GM12878 (cell line): ENCODE data around the gene ULBP3. TPM values are rescaled to one million over a fixed set of nuclear protein-coding genes. Genes with fewer than 3 reads are reported as not detected.

Experiments used
- ATAC-seq: fragments of 200-7000 bp; cut with Tn5 transposase; 3 replicates; pipeline ENCODE4 v1.9.1; 2020; ENCODE audit warnings: mild to moderate bottlenecking, moderate library complexity
- BruUV-seq: library from RNA; stranded (reverse); fragments of 400-500 nt; replicated peaks from 2 replicates; lab custom pipeline; 2021; lab: Mats Ljungman, UMichigan
- CTCF ChIA-PET: fragments of 300-600 bp; sonication (Branson Sonifier 250); formaldehyde crosslinking; extraction: SDS; loops from one replicate; lab custom pipeline; 2021; ENCODE audit warnings: inconsistent platforms; lab: Yijun Ruan, JAX
- POLR2A ChIA-PET: fragments of 350-600 bp; formaldehyde crosslinking; extraction: SDS; loops from one replicate; lab custom pipeline; 2021; ENCODE audit warnings: inconsistent platforms; lab: Charles Lee
- RAD21 ChIA-PET: fragments of 300-600 bp; sonication (Branson Sonifier 250); formaldehyde crosslinking; loops from one replicate; lab custom pipeline; 2023; ENCODE audit warnings: antibody characterized with exemption; ENCODE audit not compliant: unreplicated experiment; lab: Charles Lee
- SMC1A ChIA-PET: fragments of 300-600 bp; sonication (Branson Sonifier 250); formaldehyde crosslinking; loops from one replicate; lab custom pipeline; 2023; ENCODE audit not compliant: unreplicated experiment, uncharacterized antibody; lab: Charles Lee
- DNase-seq: peaks from one replicate; pipeline ENCODE4 v3.0.0-alpha.2; 2011; ENCODE audit warnings: low read depth, low spot score
- FAIRE-seq: peaks from 3 replicates; lab custom pipeline; 2011; peaks lifted over from hg19 to GRCh38; lab: Jason Lieb, UNC
- H2AFZ ChIP-seq: 2 replicates; pipeline ENCODE4 v1.6.0; 2011; ENCODE audit warnings: low read depth, low read length, control low read depth; ENCODE audit not compliant: control insufficient read depth
- H3K27ac ChIP-seq: 2 replicates; pipeline ENCODE4 v1.5.1; 2011; ENCODE audit warnings: control low read depth; ENCODE audit not compliant: control insufficient read depth, insufficient read depth
- H3K27me3 ChIP-seq, 2 experiments: replicated peaks in 1 of 2; 2 replicates each; pipeline versions ENCODE4 v1.6.0 to v1.6.1; 2011; ENCODE audit warnings: low read length in 1 of 2; ENCODE audit not compliant: control insufficient read depth in 2 of 2, insufficient read depth in 2 of 2
- H3K36me3 ChIP-seq, 2 experiments: 2 replicates each; pipeline ENCODE4 v1.5.1; 2011; ENCODE audit warnings: low read length in 1 of 2; ENCODE audit not compliant: control insufficient read depth in 2 of 2, insufficient read depth in 2 of 2
- H3K4me1 ChIP-seq: 2 replicates; pipeline ENCODE4 v1.6.1; 2011; ENCODE audit warnings: mild to moderate bottlenecking, low read length, moderate library complexity, mixed read lengths; ENCODE audit not compliant: control insufficient read depth, insufficient read depth
- H3K4me2 ChIP-seq: 2 replicates; pipeline ENCODE4 v1.6.0; 2011; ENCODE audit warnings: control low read depth; ENCODE audit not compliant: control insufficient read depth, insufficient read depth
- H3K4me3 ChIP-seq: fragments of 200-600 bp; sonication (generic); 2 replicates; pipeline ENCODE4 v1.5.1; 2016
- H3K79me2 ChIP-seq: 2 replicates; pipeline ENCODE4 v1.6.0; 2011; ENCODE audit warnings: low read length; ENCODE audit not compliant: control insufficient read depth, insufficient read depth
- H3K9ac ChIP-seq: 2 replicates; pipeline ENCODE4 v1.8.0; 2011; ENCODE audit warnings: low read length, control low read depth, mixed read lengths; ENCODE audit not compliant: control insufficient read depth, insufficient read depth
- H3K9me3 ChIP-seq: replicated peaks from 3 replicates; pipeline ENCODE4 v1.5.1; 2011; ENCODE audit warnings: mild to moderate bottlenecking, low read length; ENCODE audit not compliant: control insufficient read depth, insufficient read depth
- H4K20me1 ChIP-seq: 2 replicates; pipeline ENCODE4 v1.6.0; 2011; ENCODE audit not compliant: control insufficient read depth, insufficient read depth
- BCL11A ChIP-seq: IDR thresholded peaks from 2 replicates; pipeline ENCODE4 v1.6.1; 2011; ENCODE audit warnings: low read depth, low read length
- NFIC ChIP-seq: IDR thresholded peaks from 2 replicates; pipeline ENCODE4 v1.6.1; 2012; ENCODE audit warnings: low read depth, mild to moderate bottlenecking, inconsistent platforms, low read length, moderate library complexity
- NFYB ChIP-seq: IDR thresholded peaks from 2 replicates; pipeline ENCODE4 v1.6.1; 2011; ENCODE audit warnings: low read depth, mild to moderate bottlenecking, low read length, improper control_type of control experiment, moderate library complexity; ENCODE audit not compliant: insufficient read depth
- NR2C2 ChIP-seq: IDR thresholded peaks from 2 replicates; pipeline ENCODE4 v1.6.1; 2011; ENCODE audit warnings: borderline replicate concordance, low read depth; ENCODE audit not compliant: control insufficient read depth, insufficient read length
- POLR2A ChIP-seq: IDR thresholded peaks from 2 replicates; pipeline ENCODE4 v1.6.1; 2011; ENCODE audit warnings: low read depth, mild to moderate bottlenecking, low read length
- POLR2AphosphoS2 ChIP-seq: IDR thresholded peaks from 2 replicates; pipeline ENCODE4 v1.6.1; 2011; ENCODE audit warnings: low read depth, mild to moderate bottlenecking, low read length, improper control_type of control experiment, moderate library complexity
- POLR2AphosphoS5 ChIP-seq: IDR thresholded peaks from 2 replicates; pipeline ENCODE4 v1.6.1; 2011; ENCODE audit warnings: mild to moderate bottlenecking, low read length, inconsistent platforms
- RBBP5 ChIP-seq: fragments of 200-600 bp; sonication (generic); conservative IDR thresholded peaks from 2 replicates; pipeline ENCODE4 v1.6.1; 2016
- SIX5 ChIP-seq: IDR thresholded peaks from 2 replicates; pipeline ENCODE4 v1.6.1; 2011; ENCODE audit warnings: mild to moderate bottlenecking, low read depth, low read length, moderate library complexity; ENCODE audit not compliant: severe bottlenecking
- TARDBP ChIP-seq: IDR thresholded peaks from 2 replicates; pipeline ENCODE4 v1.6.1; 2016; ENCODE audit warnings: borderline replicate concordance
- TBL1XR1 ChIP-seq: IDR thresholded peaks from 2 replicates; pipeline ENCODE4 v1.6.1; 2012; ENCODE audit warnings: low read depth, low read length, improper control_type of control experiment
- ZBED1 ChIP-seq: IDR thresholded peaks from 2 replicates; pipeline ENCODE4 v1.6.1; 2016; ENCODE audit warnings: borderline replicate concordance
- ZNF217 ChIP-seq: fragments of 450-650 bp; IDR thresholded peaks from 2 replicates; pipeline ENCODE4 v1.6.1; 2017; ENCODE audit warnings: antibody characterized with exemption, mild to moderate bottlenecking
- WGBS: methylation state at CpG from one replicate; pipeline ENCODE4 v1.1.6; 2016; ENCODE audit warnings: low lambda C conversion rate; ENCODE audit not compliant: insufficient replicate concordance, insufficient coverage; ENCODE audit errors: missing lambda C conversion rate; 5-methylcytosine and 5-hydroxymethylcytosine counted together
- in situ Hi-C: fragments of 300-500 bp; cut with MboI; formaldehyde crosslinking; loops from 9 replicates; pipeline ENCODE4 v1.14.3; 2018; ENCODE audit warnings: mixed read lengths
- intact Hi-C: fragments of 100-400 bp; cut with micrococcal nuclease; formaldehyde crosslinking; loops from one replicate; pipeline ENCODE4 v1.14.2; 2022; ENCODE audit not compliant: unreplicated experiment
- polyA plus RNA-seq, 11 experiments: library from polyadenylated mRNA; depleted of rRNA in 4 of 11; unstranded in 6 of 11; stranded (reverse) in 5 of 11; fragments of >200 nt; fragmentation: Nextera tagmentation in 4 of 11; fragmentation: Illumina TruSeq in 1 of 11; extraction: Ambion mirVana in 4 of 11; extraction: Trizol in 1 of 11; gene quantifications; 1 replicate in 1 of 11; 2 replicates in 10 of 11; pipeline versions ENCODE4 v1.2.1 to v1.2.3, GENCODE V29; 2011 to 2016; ENCODE audit warnings: inconsistent platforms in 2 of 11, missing spikeins in 2 of 11, low read depth in 1 of 11
- total RNA-seq, 4 experiments: library from RNA; depleted of rRNA in 3 of 4; stranded (reverse); fragments of >200 nt in 3 of 4; fragmentation: Illumina TruSeq in 1 of 4; extraction: Trizol in 1 of 4; gene quantifications; 2 replicates each; pipeline versions ENCODE4 v1.2.1 to v1.2.3, GENCODE V29; 2013 to 2021

ULBP3 gene
- total and polyA plus RNA-seq, 10 of the 15 experiments (the other 5 are each of a cell fraction or from before 2014, with no cell fraction given) = 0.08 to 0.16 TPM; not detected in 8

DNA sequence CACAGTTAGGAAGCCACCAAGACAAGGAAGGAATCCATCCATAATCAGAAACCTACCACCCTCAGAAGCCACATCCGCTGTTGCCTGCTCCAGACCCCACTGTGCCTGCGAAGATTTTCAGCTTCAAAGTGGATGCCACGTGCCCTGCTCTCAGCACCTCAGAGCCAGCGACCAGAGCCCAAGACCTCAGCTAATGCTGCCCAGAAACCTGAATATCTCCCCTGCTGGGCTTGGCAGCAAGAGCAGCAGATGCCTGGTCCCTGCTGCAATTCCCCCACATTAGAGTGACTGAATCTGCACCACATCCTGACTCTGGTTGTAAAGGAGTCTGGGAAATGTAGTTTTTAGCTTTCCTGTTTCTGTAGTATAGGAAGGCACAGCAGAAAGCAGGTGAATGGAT, 10.7 kb upstream of the ULBP3 start:
- ChIA-PET SMC1A (interaction anchor here (0.6 to 6.0 kb wide), 8 partner anchors 28 to 864 kb away, joined by 3 to 59 read pairs (median 3); no protein-coding TSS in a partner anchor), CTCF (interaction anchor here (0.6 to 8.7 kb wide), 18 partner anchors 9 to 736 kb away, joined by 3 to 115 read pairs (median 6); no protein-coding TSS in a partner anchor), POLR2A (no interaction called here), RAD21 (interaction anchor here (1.6 to 4.8 kb wide), 2 partner anchors 315 to 738 kb away, joined by 4 to 53 read pairs; no protein-coding TSS in a partner anchor)
- intact Hi-C loops (loop anchor here (1.0 to 5.0 kb wide), 5 partner anchors 63 to 736 kb away; partner anchors contain the start of gene PPP1R14C), in situ Hi-C loops (loop anchor here (10.0 kb wide), 2 partner anchors 255 to 315 kb away; no protein-coding TSS in a partner anchor)
- H2AFZ ChIP-seq = no peak overlapping the region
- H3K9me3 ChIP-seq = no peaks in the 10 kb centered on the region
- no peaks in the 10 kb centered on the region for H3K79me2 ChIP-seq
- H3K4me1 ChIP-seq = no peaks in the 10 kb centered on the region
- no peak overlapping the region for H3K4me3 ChIP-seq
- DNase-seq (no peak), FAIRE-seq (no peak), ATAC-seq (peak; percentile 30; the same call in 2 of the 3 replicates)
- H3K9ac ChIP-seq = no peak overlapping the region
- BruUV-seq = no TSS peak
- H3K4me2 ChIP-seq = no peak overlapping the region
- no peaks in the 10 kb centered on the region; a peak in 1 of 4 replicates for H3K27me3 ChIP-seq
- no peaks in the 10 kb centered on the region for H4K20me1 ChIP-seq
- 16% methylated on average over 4 of the region's 4 CpGs for WGBS
- H3K36me3 ChIP-seq = no peaks in the 10 kb centered on the region
- no peak overlapping the region for H3K27ac ChIP-seq
- TF ChIP-seq NR2C2 = no peak
- peak; percentile 27 for TF ChIP-seq SIX5

DNA sequence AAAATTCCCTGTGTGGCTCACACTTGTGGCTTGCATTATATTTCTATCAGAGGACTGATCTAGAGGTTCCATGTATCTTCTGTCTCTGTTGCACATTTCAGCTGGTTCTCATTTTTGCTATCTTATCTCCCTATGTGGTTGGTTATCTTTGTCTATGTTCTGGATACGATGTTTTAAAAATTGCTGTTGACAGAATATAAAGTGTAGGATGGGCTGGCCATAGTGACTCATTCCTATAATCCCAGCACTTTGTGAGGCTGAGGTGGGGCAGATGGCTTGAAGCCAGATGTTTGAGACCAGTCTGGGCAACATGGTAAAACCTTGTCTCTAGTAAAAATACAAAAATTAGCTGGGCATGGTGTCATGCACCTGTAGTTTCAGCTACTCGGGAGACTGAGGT, 9.9 kb upstream of the ULBP3 start:
- no peak overlapping the region for H3K4me3 ChIP-seq
- H4K20me1 ChIP-seq = no peaks in the 10 kb centered on the region
- no peak overlapping the region for H3K4me2 ChIP-seq
- no peaks in the 10 kb centered on the region for H3K4me1 ChIP-seq
- no peak overlapping the region for H2AFZ ChIP-seq
- POLR2A ChIA-PET = no interaction called here
- no TSS peak for BruUV-seq
- no peak overlapping the region for H3K9ac ChIP-seq
- DNase-seq = no peak
- H3K9me3 ChIP-seq = no peaks in the 10 kb centered on the region
- no peak for ATAC-seq
- RAD21 ChIA-PET = interaction anchor here (2.0 to 4.8 kb wide), 2 partner anchors 316 kb away, joined by 7 to 53 read pairs; no protein-coding TSS in a partner anchor
- no peaks in the 10 kb centered on the region for H3K36me3 ChIP-seq
- SMC1A ChIA-PET = interaction anchor here (0.9 to 6.0 kb wide), 5 partner anchors 27 to 317 kb away, joined by 3 to 59 read pairs (median 3); no protein-coding TSS in a partner anchor
- WGBS = 4% methylated on average over 2 of the region's 2 CpGs
- CTCF ChIA-PET = interaction anchor here (0.7 to 8.7 kb wide), 8 partner anchors 8 to 736 kb away, joined by 4 to 115 read pairs (median 20); no protein-coding TSS in a partner anchor
- FAIRE-seq = no peak
- no peaks in the 10 kb centered on the region for H3K79me2 ChIP-seq
- H3K27ac ChIP-seq = no peak overlapping the region
- in situ Hi-C loops (loop anchor here (10.0 kb wide), 1 partner anchor 316 kb away; no protein-coding TSS in a partner anchor), intact Hi-C loops (no loop called here)
- TF ChIP-seq ZBED1 (no peak), POLR2AphosphoS5 (no peak), NFIC (no peak), TBL1XR1 (no peak), ZNF217 (no peak), SIX5 (no peak), POLR2A (no peak), BCL11A (no peak), NFYB (no peak), TARDBP (no peak), POLR2AphosphoS2 (no peak), RBBP5 (no peak)
- TF ChIP-seq, all 136 proteins: peak for 0
- no peaks in the 10 kb centered on the region for H3K27me3 ChIP-seq
